GM12892 (cell line): ENCODE measurements around the gene GALNT9.

Source experiments
- POLR2A ChIP-seq: IDR thresholded peaks from 2 replicates; pipeline ENCODE4 v1.6.1; 2011; ENCODE audit warnings: low read depth, low read length, control low read depth
- POLR2AphosphoS5 ChIP-seq: IDR thresholded peaks from 2 replicates; pipeline ENCODE4 v1.6.1; 2011; ENCODE audit warnings: low read depth, low read length, control low read depth
- TAF1 ChIP-seq: IDR thresholded peaks from 2 replicates; pipeline ENCODE4 v1.6.1; 2011; ENCODE audit warnings: low read depth, mild to moderate bottlenecking, control low read depth, low read length, borderline replicate concordance

GRCh38 chr12:132171968-132172521, 157.3 kb downstream of the GALNT9 start:
- TF ChIP-seq POLR2A (no peak), POLR2AphosphoS5 (no peak), TAF1 (no peak)
